ENCODE results near the gene BOK. TPM values are rescaled to one million over a fixed set of nuclear protein-coding genes. Genes with fewer than 3 reads are reported as not detected.
"Not testable (repeated sequence)": the region's sequence is repeated elsewhere in the genome, so short reads cannot be mapped to it uniquely, and the experiment has no call there.

BOK gene
- polyA plus RNA-seq, 3 donors = 28.1 to 222 (median 43.2) TPM

- WGBS, 3 donors = 90 to 95% (median 95%) methylated on average over 12 of the region's 12 CpGs
- H3K27ac ChIP-seq (ENCODE audit: low read depth, low read length) = no peak overlapping the region
Observed at GRCh38 chr2:241584436-241584835, 25.9 kb downstream of the BOK start.

GRCh38 chr2:241586564-241587264 lies 28.2 kb downstream of the BOK start:
- H3K27ac ChIP-seq (ENCODE audit: low read depth, low read length) = no peak overlapping the region
- WGBS, 3 donors = 95 to 100% (median 96%) methylated on average over 2 of the region's 2 CpGs

- 82 to 91% (median 85%) methylated on average over 17 of the region's 17 CpGs for WGBS, 3 donors
- H3K27ac ChIP-seq (ENCODE audit: low read depth, low read length) = not testable (repeated sequence)
Observed at GRCh38 chr2:241589863-241590262, 31.3 kb downstream of the BOK start.

- 89% methylated on average over 33 of the region's 33 CpGs for WGBS, 3 donors
- not testable (repeated sequence) for H3K27ac ChIP-seq (ENCODE audit: low read depth, low read length)
Observed at GRCh38 chr2:241590496-241591455, 32.2 kb downstream of the BOK start.

- 89 to 93% (median 90%) methylated on average over 18 of the region's 18 CpGs for WGBS, 3 donors
- H3K27ac ChIP-seq (ENCODE audit: low read depth, low read length) = no peak overlapping the region
Observed at GRCh38 chr2:241592126-241592845, 33.7 kb downstream of the BOK start.

GRCh38 chr2:241593271-241593670 lies 34.7 kb downstream of the BOK start:
- no peak overlapping the region for H3K27ac ChIP-seq (ENCODE audit: low read depth, low read length)
- WGBS, 3 donors = 93% methylated on average over 16 of the region's 16 CpGs

GRCh38 chr2:241595600-241596140 lies 37.1 kb downstream of the BOK start:
- no peak overlapping the region for H3K27ac ChIP-seq (ENCODE audit: low read depth, low read length)
- 78 to 90% (median 87%) methylated on average over 14 to 15 of the region's 15 CpGs for WGBS, 3 donors

GRCh38 chr2:241597561-241597960 lies 39.0 kb downstream of the BOK start:
- WGBS, 3 donors = 93 to 94% (median 94%) methylated on average over 6 of the region's 6 CpGs
- no peak overlapping the region for H3K27ac ChIP-seq (ENCODE audit: low read depth, low read length)

GRCh38 chr2:241598061-241598460 lies 39.5 kb downstream of the BOK start:
- H3K27ac ChIP-seq (ENCODE audit: low read depth, low read length) = no peak overlapping the region
- WGBS, 3 donors = 60 to 87% (median 72%) methylated on average over 5 of the region's 5 CpGs

- WGBS, 3 donors = 25 to 74% (median 70%) methylated on average over 1 of the region's 1 CpG
- no peak overlapping the region for H3K27ac ChIP-seq (ENCODE audit: low read depth, low read length)
Observed at GRCh38 chr2:241598487-241598886, 39.9 kb downstream of the BOK start.

GRCh38 chr2:241599615-241600014 lies 41.1 kb downstream of the BOK start:
- no peak overlapping the region for H3K27ac ChIP-seq (ENCODE audit: low read depth, low read length)
- 82 to 89% (median 82%) methylated on average over 6 of the region's 6 CpGs for WGBS, 3 donors

GRCh38 chr2:241601841-241602240 lies 43.3 kb downstream of the BOK start:
- WGBS, 3 donors = 89 to 93% (median 91%) methylated on average over 13 of the region's 13 CpGs
- no peak overlapping the region for H3K27ac ChIP-seq (ENCODE audit: low read depth, low read length)

GRCh38 chr2:241602720-241603119 lies 44.2 kb downstream of the BOK start:
- no peak overlapping the region for H3K27ac ChIP-seq (ENCODE audit: low read depth, low read length)
- WGBS, 3 donors = 94 to 99% (median 97%) methylated on average over 17 of the region's 17 CpGs

- H3K27ac ChIP-seq (ENCODE audit: low read depth, low read length) = no peak overlapping the region
- 68 to 91% (median 90%) methylated on average over 5 of the region's 5 CpGs for WGBS, 3 donors
Observed at GRCh38 chr2:241603686-241604085, 45.1 kb downstream of the BOK start.

- no peak overlapping the region for H3K27ac ChIP-seq (ENCODE audit: low read depth, low read length)
- 93 to 97% (median 97%) methylated on average over 8 of the region's 8 CpGs for WGBS, 3 donors
Observed at GRCh38 chr2:241606186-241606585, 47.6 kb downstream of the BOK start.

- H3K27ac ChIP-seq (ENCODE audit: low read depth, low read length) = no peak overlapping the region
- 95 to 97% (median 96%) methylated on average over 20 to 27 of the region's 27 CpGs for WGBS, 3 donors
Observed at GRCh38 chr2:241607162-241607885, 48.8 kb downstream of the BOK start.

- H3K27ac ChIP-seq (ENCODE audit: low read depth, low read length) = no peak overlapping the region
- WGBS, 3 donors = 77 to 86% (median 80%) methylated on average over 10 of the region's 10 CpGs
Observed at GRCh38 chr2:241608881-241609280, 50.3 kb downstream of the BOK start.

Measured in adipose tissue (tissue), 3 donors.